PC-3 (cell line): ENCODE measurements around the gene CAMK1D. TPM values are rescaled to one million over a fixed set of nuclear protein-coding genes. Genes with fewer than 3 reads are reported as not detected.
A peak's percentile ranks its signal among the peaks of the same experiment; 100 is the strongest.

Experiments used
- ATAC-seq: fragments of 200-7000 bp; cut with Tn5 transposase; 2 replicates; pipeline ENCODE4 v1.9.1; 2020; ENCODE audit warnings: mild to moderate bottlenecking, moderate library complexity
- BruUV-seq: library from RNA; stranded (reverse); fragments of 400-500 nt; replicated peaks from 2 replicates; lab custom pipeline; 2021; lab: Mats Ljungman, UMichigan
- CTCF ChIA-PET: fragments of 300-600 bp; sonication (Branson Sonifier 250); formaldehyde crosslinking; loops from one replicate; lab custom pipeline; 2022; ENCODE audit warnings: antibody characterized with exemption; lab: Charles Lee
- POLR2A ChIA-PET: fragments of 300-600 bp; sonication (Branson Sonifier 250); formaldehyde crosslinking; loops from one replicate; lab custom pipeline; 2022; ENCODE audit warnings: antibody characterized with exemption; ENCODE audit not compliant: unreplicated experiment; lab: Charles Lee
- DNase-seq: peaks from one replicate; pipeline ENCODE4 v3.0.0-alpha.2; 2015
- H2AFZ ChIP-seq: fragments of 300-600 bp; sonication (generic); 2 replicates; pipeline ENCODE4 v1.6.0; 2016; ENCODE audit warnings: antibody characterized with exemption, low read length
- H3F3A ChIP-seq: fragments of 300-600 bp; sonication (generic); one replicate; pipeline ENCODE4 v1.6.0; 2017; ENCODE audit warnings: antibody characterized with exemption, low read length, control low read depth, mild to moderate bottlenecking; ENCODE audit not compliant: unreplicated experiment
- H3K27ac ChIP-seq: fragments of 300-600 bp; sonication (generic); 2 replicates; pipeline ENCODE4 v1.5.1; 2016; ENCODE audit warnings: mild to moderate bottlenecking, low read length
- H3K27me3 ChIP-seq: fragments of 300-600 bp; sonication (generic); 2 replicates; pipeline ENCODE4 v1.6.1; 2016; ENCODE audit warnings: low read length, mixed read lengths
- H3K36me3 ChIP-seq: fragments of 300-600 bp; sonication (generic); 2 replicates; pipeline ENCODE4 v1.6.1; 2016; ENCODE audit warnings: low read depth, mixed run types, low read length, mixed read lengths
- H3K4me1 ChIP-seq: fragments of 300-600 bp; sonication (generic); 2 replicates; pipeline ENCODE4 v1.5.1; 2016; ENCODE audit warnings: low read length; ENCODE audit not compliant: insufficient read depth
- H3K4me2 ChIP-seq: fragments of 300-600 bp; sonication (generic); 2 replicates; pipeline ENCODE4 v1.6.0; 2016; ENCODE audit warnings: low read length
- H3K4me3 ChIP-seq: fragments of 300-600 bp; sonication (generic); 2 replicates; pipeline ENCODE4 v1.5.1; 2016; ENCODE audit warnings: mild to moderate bottlenecking, low read length, mixed read lengths
- H3K79me2 ChIP-seq: fragments of 300-600 bp; sonication (generic); 2 replicates; pipeline ENCODE4 v1.6.1; 2017; ENCODE audit warnings: low read length, mixed read lengths
- H3K9ac ChIP-seq: fragments of 300-600 bp; sonication (generic); 2 replicates; pipeline ENCODE4 v1.6.0; 2016; ENCODE audit warnings: mild to moderate bottlenecking, low read length
- H3K9me2 ChIP-seq: fragments of 300-600 bp; sonication (generic); replicated peaks from 2 replicates; pipeline ENCODE4 v1.6.1; 2016; ENCODE audit warnings: mixed run types, low read length, mixed read lengths
- H3K9me3 ChIP-seq: fragments of 300-600 bp; sonication (generic); 2 replicates; pipeline ENCODE4 v1.6.1; 2016; ENCODE audit warnings: low read length, mixed read lengths
- H4K20me1 ChIP-seq: fragments of 300-600 bp; sonication (generic); 2 replicates; pipeline ENCODE4 v1.6.1; 2016; ENCODE audit warnings: low read length, mixed read lengths
- CTCF ChIP-seq: fragments of 300-600 bp; sonication (generic); conservative IDR thresholded peaks from 2 replicates; pipeline ENCODE4 v1.5.1; 2017; ENCODE audit warnings: antibody characterized with exemption, low read depth, mild to moderate bottlenecking, low read length
- EZH2 ChIP-seq: fragments of 300-600 bp; sonication (generic); IDR thresholded peaks from one replicate; pipeline ENCODE4 v1.6.1; 2017; ENCODE audit warnings: antibody characterized with exemption, mild to moderate bottlenecking, low read length; ENCODE audit not compliant: unreplicated experiment
- EZH2phosphoT487 ChIP-seq: fragments of 300-600 bp; sonication (generic); IDR thresholded peaks from 2 replicates; pipeline ENCODE4 v1.6.1; 2018; ENCODE audit warnings: mild to moderate bottlenecking, antibody characterized with exemption, low read length, borderline replicate concordance
- intact Hi-C: fragments of 100-400 bp; cut with micrococcal nuclease; formaldehyde crosslinking; loops from 2 replicates; pipeline ENCODE4 v1.9.0; 2023
- total RNA-seq: library from RNA; depleted of rRNA; stranded (reverse); fragments of >200 nt; gene quantifications from 2 replicates; pipeline ENCODE4 v1.2.3, GENCODE V29; 2014

CAMK1D gene
- total RNA-seq, 1 experiment from 2014 or later: 1.3 TPM

GRCh38 chr10:12703126-12703525, 353.8 kb downstream of the CAMK1D start:
- H3K27ac ChIP-seq: peak overlapping the region; percentile 100
- no peaks in the 10 kb centered on the region for H3K36me3 ChIP-seq
- H3K9me3 ChIP-seq: no peaks in the 10 kb centered on the region
- H3K27me3 ChIP-seq: no peaks in the 10 kb centered on the region
- H3K79me2 ChIP-seq: no peaks in the 10 kb centered on the region
- intact Hi-C loops: no loop called here
- H3K9ac ChIP-seq: peak overlapping the region; percentile 95
- no peak for ATAC-seq
- TSS peak; percentile 15 for BruUV-seq
- H2AFZ ChIP-seq: no peak overlapping the region
- TF ChIP-seq EZH2phosphoT487: no peak
- no peak for TF ChIP-seq CTCF
- no peak for TF ChIP-seq EZH2
- no peaks in the 10 kb centered on the region for H3F3A ChIP-seq
- ChIA-PET CTCF (no interaction called here), POLR2A (interaction anchor here (0.7 kb wide), 1 partner anchor 303 kb away, joined by 11 read pairs; no protein-coding TSS in a partner anchor)
- peaks cover 62% of the 10 kb centered on the region for H3K4me1 ChIP-seq
- no peak overlapping the region for H3K4me3 ChIP-seq
- H4K20me1 ChIP-seq: no peaks in the 10 kb centered on the region
- DNase-seq: peak; percentile 38
- no peaks in the 10 kb centered on the region for H3K9me2 ChIP-seq
- H3K4me2 ChIP-seq: peak overlapping the region; percentile 87

- ChIA-PET CTCF (interaction anchor here (0.6 to 0.7 kb wide), 3 partner anchors 48 to 382 kb away, joined by 3 to 9 read pairs (median 6); no protein-coding TSS in a partner anchor), POLR2A (interaction anchor here (0.6 to 1.1 kb wide), 3 partner anchors 47 to 1185 kb away, joined by 3 to 22 read pairs (median 11); no protein-coding TSS in a partner anchor)
- DNase-seq (peak; percentile 81), ATAC-seq (peak; percentile 43)
- H3K9ac ChIP-seq: peak overlapping the region; percentile 95
- H3F3A ChIP-seq: no peaks in the 10 kb centered on the region
- no TSS peak for BruUV-seq
- H3K79me2 ChIP-seq: no peaks in the 10 kb centered on the region
- H3K4me3 ChIP-seq: peak overlapping the region; percentile 54
- H3K9me3 ChIP-seq: no peaks in the 10 kb centered on the region
- peak overlapping the region; percentile 100 for H3K27ac ChIP-seq
- no peak for TF ChIP-seq EZH2phosphoT487
- TF ChIP-seq CTCF: no peak
- TF ChIP-seq EZH2: no peak
- no peak overlapping the region for H2AFZ ChIP-seq
- H3K36me3 ChIP-seq: no peaks in the 10 kb centered on the region
- peaks cover 69% of the 10 kb centered on the region for H3K4me1 ChIP-seq
- peak overlapping the region; percentile 87 for H3K4me2 ChIP-seq
- H3K9me2 ChIP-seq: no peaks in the 10 kb centered on the region
- intact Hi-C loops: loop anchor here (2.0 kb wide), 1 partner anchor 115 kb away; no protein-coding TSS in a partner anchor
- H3K27me3 ChIP-seq: no peaks in the 10 kb centered on the region
- H4K20me1 ChIP-seq: no peaks in the 10 kb centered on the region
These were observed 354.5 kb downstream of the CAMK1D start for GRCh38 chr10:12703813-12704212.

GRCh38 chr10:12704488-12704887, 355.1 kb downstream of the CAMK1D start:
- POLR2A ChIA-PET: interaction anchor here (0.6 to 1.1 kb wide), 3 partner anchors 48 to 1184 kb away, joined by 3 to 22 read pairs (median 5); no protein-coding TSS in a partner anchor
- H3K4me2 ChIP-seq: peak overlapping the region; percentile 87
- H3K79me2 ChIP-seq: no peaks in the 10 kb centered on the region
- ATAC-seq: peak; percentile 39
- CTCF ChIA-PET: no interaction called here
- TF ChIP-seq EZH2 (no peak), CTCF (no peak), EZH2phosphoT487 (no peak)
- no peaks in the 10 kb centered on the region for H4K20me1 ChIP-seq
- H3K9me2 ChIP-seq: no peaks in the 10 kb centered on the region
- peak overlapping the region; percentile 95 for H3K9ac ChIP-seq
- intact Hi-C loops: loop anchor here (2.0 kb wide), 1 partner anchor 116 kb away; no protein-coding TSS in a partner anchor
- H3K4me1 ChIP-seq: peaks cover 75% of the 10 kb centered on the region
- H3K9me3 ChIP-seq: no peaks in the 10 kb centered on the region
- H3K36me3 ChIP-seq: no peaks in the 10 kb centered on the region
- peak overlapping the region; percentile 54 for H3K4me3 ChIP-seq
- H2AFZ ChIP-seq: no peak overlapping the region
- H3K27ac ChIP-seq: peak overlapping the region; percentile 100
- no TSS peak for BruUV-seq
- no peaks in the 10 kb centered on the region for H3F3A ChIP-seq
- peak; percentile 81 for DNase-seq
- H3K27me3 ChIP-seq: no peaks in the 10 kb centered on the region
